HUDEP-2 (cell line): ENCODE data around the gene TUBB6.

ENCODE experiments used
- DNase-seq, 76 experiments: peaks; one replicate each; lab custom pipeline; 2025; ENCODE audit not compliant: unreplicated experiment in 76 of 76; lab: John Stamatoyannopoulos, UW

The TUBB6 gene

DNA sequence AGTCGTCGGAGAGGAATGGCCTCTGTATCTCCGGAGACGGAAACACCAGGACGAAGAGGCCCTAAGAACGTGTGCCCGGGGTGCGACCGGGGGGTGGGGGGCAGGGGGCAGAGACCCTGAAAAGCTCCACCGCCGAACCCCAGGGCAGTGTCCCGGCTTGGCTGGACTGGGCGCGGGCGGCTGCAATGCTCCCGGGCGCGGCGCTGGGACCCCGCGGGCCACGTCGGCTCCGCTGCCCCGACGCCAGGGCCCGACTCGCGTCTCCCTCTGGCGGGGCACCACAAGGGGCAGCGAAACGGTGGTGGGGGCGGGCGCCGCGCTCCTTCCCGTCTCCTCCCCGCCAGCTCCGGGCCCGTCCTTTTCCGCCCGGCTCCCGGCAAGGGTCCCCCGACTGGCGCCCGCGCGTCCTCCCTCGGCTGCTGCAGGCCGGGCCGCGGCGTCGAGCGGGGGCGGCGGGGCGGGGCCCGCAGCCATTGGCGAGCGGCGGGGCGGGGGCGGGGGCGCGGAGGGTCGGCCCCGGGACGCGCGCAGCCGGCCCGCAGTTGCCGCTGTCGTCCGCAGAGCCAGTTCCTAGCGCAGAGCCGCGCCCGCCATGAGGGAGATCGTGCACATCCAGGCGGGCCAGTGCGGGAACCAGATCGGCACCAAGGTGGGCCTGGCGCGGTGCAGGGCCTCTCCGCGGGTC, at the start of gene TUBB6:
TUBB6 (plus strand) TSS at position 541 of the 685 bp plus-strand sequence; CDS start at position 593, 52 bp downstream.
- peak in 63 of 76 experiments; percentile 4 to 92 (median 59) for DNase-seq

GRCh38 chr18:12258719-12259705, 49.0 kb upstream of the TUBB6 start:
- no peak for DNase-seq

- DNase-seq = no peak
Measured at GRCh38 chr18:12262748-12263147, 45.3 kb upstream of the TUBB6 start.

GRCh38 chr18:12264864-12265263, 43.2 kb upstream of the TUBB6 start:
- no peak for DNase-seq

DNA sequence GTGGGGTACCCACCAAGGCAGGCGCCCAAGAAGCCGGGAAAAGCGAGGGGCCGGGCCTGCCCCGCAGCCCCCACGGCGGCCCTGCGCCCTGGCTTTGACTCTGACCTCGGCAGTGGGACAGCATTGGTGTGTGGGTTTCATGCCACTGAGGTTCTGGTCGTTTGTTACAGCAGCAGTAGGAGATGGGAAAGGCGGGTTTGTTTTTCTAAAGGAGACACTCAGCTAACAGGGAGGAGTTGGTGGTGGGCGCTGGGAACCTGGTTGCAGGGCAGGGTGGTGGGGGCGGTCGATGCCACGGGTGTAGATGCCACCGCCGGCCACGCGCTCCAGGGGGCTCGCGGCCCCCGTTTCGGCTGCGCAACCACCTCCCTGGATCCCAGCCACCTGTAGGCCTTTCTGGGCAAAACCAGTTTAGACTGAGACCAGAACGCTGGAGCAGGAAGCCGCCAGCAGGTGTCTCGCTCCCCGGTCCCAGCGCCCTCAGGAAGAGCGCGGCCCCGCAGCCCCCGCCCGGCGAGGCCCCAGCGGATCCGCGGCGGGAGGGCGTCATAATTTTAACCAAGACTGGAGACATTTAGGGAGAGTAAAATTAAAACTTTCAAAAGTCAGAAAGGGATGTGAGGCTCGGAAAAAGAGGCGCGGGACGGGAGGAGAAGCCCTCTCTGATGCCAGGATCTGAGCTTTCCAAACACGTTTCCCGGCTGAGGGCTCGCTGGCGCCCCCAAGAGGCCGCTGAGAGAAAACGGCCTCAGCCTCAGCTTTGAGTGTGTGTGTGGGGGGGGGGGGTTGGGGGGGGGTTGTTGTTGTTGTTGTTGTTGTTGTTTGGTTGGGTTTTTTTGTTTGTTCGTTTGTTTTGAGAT, 36.4 kb upstream of the TUBB6 start:
- peak in 68 of 76 experiments; percentile 7 to 94 (median 52) for DNase-seq

DNA sequence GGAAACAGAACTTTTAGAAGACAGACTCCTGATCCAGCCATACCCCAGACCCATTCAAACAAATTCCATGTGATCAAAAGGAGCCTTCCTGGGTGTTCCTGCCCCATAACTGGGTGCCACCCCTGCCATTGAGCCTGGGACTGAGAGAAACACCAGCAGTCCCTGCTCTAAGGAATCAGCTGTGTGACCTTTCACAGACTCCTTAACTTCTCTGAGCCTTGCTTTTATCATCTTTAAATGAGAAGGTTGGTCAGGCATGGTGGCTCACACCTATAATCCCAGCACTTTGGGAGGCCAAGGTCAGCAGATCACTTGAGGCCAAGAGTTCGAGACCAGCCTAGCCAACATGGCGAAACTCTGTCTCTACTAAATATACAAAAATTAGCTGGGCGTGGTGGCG, 33.2 kb upstream of the TUBB6 start:
- DNase-seq = no peak

- DNase-seq = no peak
Measured at GRCh38 chr18:12276736-12277554, 31.1 kb upstream of the TUBB6 start.

GRCh38 chr18:12278215-12278671, 29.8 kb upstream of the TUBB6 start:
- DNase-seq = peak in 2 of 76 experiments; percentile 14 to 24

DNA sequence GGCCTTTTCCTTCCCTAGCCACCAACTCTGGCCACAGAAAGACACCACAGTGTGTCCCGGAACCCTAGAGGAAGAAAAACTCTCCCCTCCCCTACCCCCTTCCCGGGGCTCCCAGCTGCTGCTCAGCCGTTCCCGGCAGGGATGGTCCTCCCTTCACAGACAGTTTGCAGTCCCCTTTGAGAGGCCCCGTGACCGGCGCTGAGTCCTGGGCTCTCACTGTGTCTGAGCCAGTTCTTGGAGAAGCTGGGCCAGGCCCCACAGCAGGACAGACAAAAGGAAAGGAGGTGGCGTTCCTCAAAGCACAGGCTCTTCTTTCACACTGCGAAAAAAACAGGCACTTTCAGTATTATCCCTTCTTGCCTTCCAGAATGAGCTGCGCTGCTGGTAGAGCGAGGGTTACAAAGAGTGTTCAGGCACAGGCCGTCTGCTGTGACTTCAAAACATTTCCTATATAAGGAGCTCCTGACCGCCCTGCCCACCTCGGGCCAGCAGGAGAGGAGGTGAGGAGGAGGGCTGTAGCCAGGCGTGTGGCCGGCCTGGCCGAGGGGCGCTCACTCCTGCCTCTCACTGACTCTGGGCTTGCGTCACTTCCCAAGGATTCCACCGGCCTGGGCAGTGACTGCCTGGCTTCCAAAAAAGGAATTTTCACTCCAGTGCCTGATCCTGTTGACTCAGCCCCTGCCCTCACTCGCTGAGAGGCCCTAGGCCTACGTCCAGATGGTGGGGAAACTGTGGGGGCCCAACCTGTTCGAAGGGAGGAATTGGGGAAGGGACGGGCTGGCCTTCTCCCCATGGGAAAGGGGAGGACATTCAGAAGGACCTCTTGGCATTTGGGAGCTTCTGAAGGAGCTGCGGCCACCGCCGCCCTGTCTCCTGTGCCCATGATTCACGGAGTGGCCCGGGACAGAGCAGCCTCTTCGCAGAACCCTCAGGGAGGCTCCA, 29.0 kb upstream of the TUBB6 start:
- no peak for DNase-seq

GRCh38 chr18:12279781-12280531, 28.1 kb upstream of the TUBB6 start:
- DNase-seq = no peak

DNA sequence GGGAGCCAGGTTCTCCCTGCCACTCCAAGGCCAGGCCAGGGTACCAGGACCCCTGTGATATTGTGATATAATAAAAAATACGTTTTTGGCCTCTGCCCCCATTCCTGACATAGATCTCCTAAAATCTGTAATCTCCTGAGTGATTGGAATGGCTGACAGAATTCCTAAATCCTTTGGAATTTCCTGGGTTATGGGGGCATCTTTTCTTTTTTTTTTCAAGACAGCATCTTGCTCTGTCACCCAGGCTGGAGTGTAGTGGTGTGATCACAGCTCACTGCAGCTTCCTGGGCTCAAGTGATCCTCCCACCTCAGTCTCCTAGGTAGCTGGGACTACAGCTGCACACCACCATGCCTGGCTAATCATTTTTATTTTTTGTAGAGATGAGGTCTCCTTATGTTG, 26.2 kb upstream of the TUBB6 start:
- no peak for DNase-seq

DNA sequence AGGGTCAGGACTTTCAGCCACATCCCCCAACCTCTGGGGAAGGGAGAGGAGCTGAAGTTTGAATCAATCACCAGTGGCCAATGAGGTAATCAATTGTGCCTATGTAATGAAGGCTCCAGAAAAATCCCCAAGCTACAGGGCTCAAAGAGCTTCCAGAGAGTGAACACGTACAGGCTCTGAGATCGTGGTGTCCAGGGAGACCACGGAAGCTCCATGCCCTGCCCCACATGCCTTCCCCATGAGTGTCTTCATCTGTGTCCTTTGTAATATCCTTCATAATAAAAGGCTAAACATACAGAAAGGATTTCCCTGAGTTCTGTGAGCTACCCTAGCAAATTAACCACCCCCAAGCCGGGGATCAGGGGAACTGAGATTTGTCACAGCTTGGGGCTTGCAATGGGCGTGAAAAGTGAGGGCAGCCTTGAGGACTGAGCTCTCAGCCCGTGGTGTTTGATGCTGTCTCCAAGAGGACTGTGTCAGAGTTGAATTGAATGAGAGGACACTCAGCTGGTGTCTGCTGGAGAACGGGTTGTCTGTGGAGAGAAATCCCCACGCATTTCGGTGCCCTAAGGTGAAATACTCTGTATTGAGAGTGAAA, 25.5 kb upstream of the TUBB6 start:
- no peak for DNase-seq

GRCh38 chr18:12283256-12283655, 24.8 kb upstream of the TUBB6 start:
- DNase-seq = peak in 6 of 76 experiments; percentile 5 to 37 (median 12)

DNA sequence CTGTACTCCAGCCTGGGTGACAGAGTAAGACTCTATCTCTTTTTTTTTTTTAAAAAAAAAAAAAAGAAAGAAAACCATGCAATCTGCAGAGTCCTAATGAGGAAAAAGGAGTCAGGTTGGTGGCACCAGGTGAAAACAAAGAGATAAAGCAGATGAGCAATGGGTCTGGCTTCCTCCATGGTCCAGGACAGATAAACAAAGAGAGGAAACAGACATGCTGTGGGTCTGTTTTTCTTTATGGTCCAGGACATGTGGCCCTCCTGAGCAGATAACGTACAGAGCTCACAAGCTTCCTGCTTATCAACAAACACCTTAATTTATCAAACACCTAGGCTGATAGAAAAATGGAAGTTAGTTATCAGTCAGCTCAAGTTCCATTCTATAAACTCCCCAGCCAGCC, 24.4 kb upstream of the TUBB6 start:
- DNase-seq = peak in 6 of 76 experiments; percentile 1 to 60 (median 26)

GRCh38 chr18:12287131-12287681, 20.8 kb upstream of the TUBB6 start:
- no peak for DNase-seq

GRCh38 chr18:12287684-12288402, 20.2 kb upstream of the TUBB6 start:
- peak in 21 of 76 experiments; percentile 2 to 55 (median 29) for DNase-seq

DNA sequence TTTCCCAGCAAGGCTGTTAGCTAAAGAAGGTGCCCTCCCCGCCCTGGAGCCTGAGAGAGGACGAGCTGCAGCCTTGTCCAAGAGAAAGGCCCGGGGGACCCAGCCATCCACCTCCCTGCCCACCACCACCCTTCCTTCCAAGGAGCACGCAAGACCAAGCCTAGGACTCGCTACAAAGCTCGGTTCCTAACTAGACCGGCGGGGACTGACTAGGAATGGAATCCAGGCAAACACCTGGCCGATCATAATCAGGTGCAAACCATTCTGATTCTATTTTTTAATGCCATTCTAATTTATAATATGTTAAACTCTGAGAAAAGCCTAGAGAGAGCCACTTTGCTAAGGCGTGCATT, 19.7 kb upstream of the TUBB6 start:
- no peak for DNase-seq
